NK-92 (cell line): ENCODE measurements around the gene MAJIN.
"Not testable (repeated sequence)": the region's sequence is repeated elsewhere in the genome, so short reads cannot be mapped to it uniquely, and the experiment has no call there.

Experiments
- DNase-seq: peaks from one replicate; lab custom pipeline; 2025; ENCODE audit not compliant: unreplicated experiment; lab: John Stamatoyannopoulos, UW

Gene MAJIN

GRCh38 chr11:64990222-64990923 is 18.5 kb upstream of the MAJIN start:
- no peak for DNase-seq

DNA sequence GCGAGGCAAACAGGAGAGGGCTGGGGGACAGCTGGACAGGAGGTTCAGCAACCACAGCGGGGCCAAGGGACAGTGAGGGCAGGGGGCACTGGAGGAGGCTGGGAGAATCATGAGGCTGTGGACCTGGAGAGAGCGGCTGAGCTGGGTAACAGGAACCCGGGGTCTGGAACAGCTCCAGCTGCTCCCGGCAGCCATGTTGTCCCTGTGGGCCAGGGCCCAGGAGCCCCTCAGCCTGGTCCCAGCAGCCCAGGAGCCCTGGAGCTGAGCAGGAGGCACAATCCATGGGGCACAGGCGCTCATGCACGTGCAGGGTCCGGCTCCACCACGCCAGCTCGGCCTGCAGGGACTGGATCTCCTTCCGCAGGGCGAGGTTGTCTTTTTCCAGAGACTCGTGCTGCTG is 17.5 kb upstream of the MAJIN start:
- DNase-seq = no peak

DNA sequence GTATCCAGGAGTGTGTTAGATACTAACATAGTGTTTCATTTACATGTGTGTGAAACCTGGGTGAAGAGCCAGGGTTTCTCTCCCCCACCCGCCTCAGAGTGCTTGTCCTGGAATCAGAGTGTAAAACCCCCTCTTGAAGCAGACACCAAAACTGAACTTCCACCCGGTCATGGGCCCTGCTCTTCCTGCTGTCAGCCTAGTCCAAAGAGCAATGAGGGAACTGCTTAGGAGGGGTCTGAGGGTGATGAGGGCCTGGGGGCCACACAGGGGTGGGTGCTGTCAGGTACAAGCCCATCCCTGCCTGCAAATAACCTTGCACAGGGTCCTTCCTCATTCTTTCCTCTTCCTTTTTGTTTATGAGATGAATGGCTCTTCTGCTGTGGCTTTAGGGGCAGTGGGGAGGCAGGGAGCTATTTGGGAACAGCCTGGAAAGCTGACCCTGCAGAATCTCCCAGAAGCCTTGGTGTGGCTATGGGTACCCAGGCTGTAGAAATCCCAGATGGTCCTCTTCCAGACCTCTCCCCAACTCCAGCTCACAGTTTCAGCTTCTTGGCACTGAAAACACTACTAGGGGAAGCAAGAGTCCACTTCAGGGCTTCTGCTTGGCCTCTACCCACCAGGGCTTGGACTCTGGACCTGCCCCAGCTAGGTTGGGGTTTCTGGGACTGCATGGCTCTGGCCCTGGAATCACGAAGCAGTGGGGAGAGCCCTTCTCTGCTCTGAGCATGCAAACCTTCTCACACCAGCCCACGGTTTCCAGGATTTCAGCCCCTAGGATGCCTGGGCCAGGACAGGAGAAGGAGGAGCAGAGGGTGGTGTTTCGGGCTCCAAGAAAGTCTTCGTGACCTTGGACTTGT is 16.3 kb upstream of the MAJIN start:
- no peak for DNase-seq

DNA sequence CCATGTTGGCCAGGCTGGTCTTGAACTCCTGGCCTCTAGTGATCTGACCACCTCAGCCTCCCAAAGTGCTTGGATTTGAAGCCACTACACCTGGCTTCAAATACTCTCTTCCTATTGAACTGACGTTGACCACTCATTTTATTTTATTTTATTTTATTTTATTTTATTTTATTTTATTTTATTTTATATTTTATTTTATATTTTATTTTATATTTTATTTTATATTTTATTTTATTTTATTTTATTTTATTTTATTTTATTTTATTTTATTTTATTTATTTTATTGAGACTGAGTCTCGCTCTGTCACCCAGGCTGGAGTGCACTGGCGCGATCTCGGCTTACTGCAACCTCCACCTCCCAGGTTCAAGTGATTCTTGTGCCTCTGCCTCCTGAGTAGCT is 11.4 kb upstream of the MAJIN start:
- DNase-seq = not testable (repeated sequence)

GRCh38 chr11:64976651-64977050 is 4.7 kb upstream of the MAJIN start:
- no peak for DNase-seq

GRCh38 chr11:64974124-64974523 is 2.2 kb upstream of the MAJIN start:
- no peak for DNase-seq

GRCh38 chr11:64970731-64971151 is 1.2 kb downstream of the MAJIN start:
- no peak for DNase-seq

DNA sequence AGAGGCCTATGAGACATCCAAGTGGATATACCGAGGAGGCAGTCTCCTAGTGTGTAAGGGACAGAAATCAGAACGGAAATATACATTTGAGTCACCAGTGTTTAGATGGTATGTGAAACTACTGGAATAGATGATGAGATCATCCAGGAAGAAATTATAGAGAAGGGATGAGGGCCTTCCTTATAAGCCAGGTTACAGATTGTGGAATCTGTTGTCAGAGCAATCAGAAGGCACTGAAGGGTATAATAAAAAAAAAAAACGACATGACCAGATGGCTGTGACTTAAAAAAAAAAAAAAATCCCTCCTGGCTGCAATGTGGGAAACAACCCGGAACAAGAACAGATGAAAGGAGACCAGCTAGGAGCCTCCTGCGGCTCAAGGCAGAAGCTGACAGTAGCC is 2.7 kb downstream of the MAJIN start:
- no peak for DNase-seq

- no peak for DNase-seq
Observed at GRCh38 chr11:64967375-64967774, 4.5 kb downstream of the MAJIN start.

DNA sequence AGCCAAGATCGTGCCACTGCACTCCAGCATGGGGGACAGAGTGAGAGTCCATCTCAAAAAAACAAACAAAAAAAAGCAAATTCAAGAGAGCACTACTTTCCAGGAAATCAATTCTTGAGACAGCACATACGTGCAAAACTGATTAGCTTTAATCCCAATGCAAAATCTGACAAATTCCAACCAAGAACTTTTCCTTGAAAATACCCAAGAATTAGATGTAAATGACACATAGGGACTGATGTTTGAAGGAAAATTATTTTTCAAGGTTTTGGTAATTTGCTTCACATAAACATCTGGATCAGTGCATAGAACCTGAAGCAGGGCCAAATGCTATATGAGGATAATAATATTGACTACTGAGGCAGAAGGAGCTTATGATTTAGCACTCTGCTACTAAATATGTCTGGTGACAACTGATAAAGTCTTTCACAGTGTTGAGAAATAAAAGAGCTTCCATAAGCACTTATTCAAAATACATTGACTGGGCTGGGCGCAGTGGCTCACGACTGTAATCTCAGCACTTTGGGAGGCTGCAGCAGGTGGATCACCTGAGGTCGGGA is 8.8 kb downstream of the MAJIN start:
- no peak for DNase-seq

DNA sequence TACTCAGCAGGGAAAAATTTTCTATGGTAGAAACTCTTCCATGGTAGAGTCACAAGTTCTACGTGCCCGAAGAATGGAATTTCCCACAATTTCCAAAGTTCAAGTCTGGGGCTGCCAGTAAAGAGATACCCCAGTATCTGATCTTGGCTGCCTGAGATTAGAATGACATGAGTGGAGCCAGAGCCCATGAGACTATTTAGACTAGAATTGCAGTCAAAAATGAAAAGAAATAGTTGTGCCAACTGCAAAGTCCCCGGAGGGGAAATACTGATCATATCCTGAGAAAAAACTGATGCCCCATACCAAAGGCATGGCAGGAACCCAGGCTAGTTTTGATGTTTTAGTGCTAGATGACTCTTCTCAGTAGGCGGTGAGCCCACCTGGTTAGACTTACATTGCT is 11.2 kb downstream of the MAJIN start:
- DNase-seq = no peak

- DNase-seq = no peak
Observed at GRCh38 chr11:64959498-64959897, 12.4 kb downstream of the MAJIN start.

- DNase-seq = no peak
Observed at GRCh38 chr11:64954201-64954600, 17.7 kb downstream of the MAJIN start.

GRCh38 chr11:64951529-64951928 is 20.4 kb downstream of the MAJIN start:
- DNase-seq = no peak

- DNase-seq = no peak
Observed at GRCh38 chr11:64947208-64947814, 24.6 kb downstream of the MAJIN start.

DNA sequence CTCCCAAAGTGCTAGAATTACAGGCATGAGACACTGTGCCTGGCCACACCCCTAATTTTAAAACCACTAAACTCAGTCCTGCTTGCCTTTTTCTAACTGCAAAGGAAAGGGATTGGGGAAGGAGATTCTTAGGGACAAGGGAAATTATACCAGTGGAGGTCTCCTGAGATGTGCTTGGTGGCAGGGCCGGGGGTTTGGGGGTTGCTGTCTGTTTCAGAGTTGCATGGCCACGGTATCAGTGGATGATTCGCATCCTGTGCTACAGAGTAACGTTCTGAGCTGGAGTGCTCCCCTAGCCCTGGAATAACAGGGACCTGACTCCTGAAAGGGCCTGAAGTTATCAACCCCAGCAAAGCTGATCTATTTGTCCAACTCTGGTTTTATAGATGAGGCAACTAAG is 35.4 kb downstream of the MAJIN start:
- no peak for DNase-seq

DNA sequence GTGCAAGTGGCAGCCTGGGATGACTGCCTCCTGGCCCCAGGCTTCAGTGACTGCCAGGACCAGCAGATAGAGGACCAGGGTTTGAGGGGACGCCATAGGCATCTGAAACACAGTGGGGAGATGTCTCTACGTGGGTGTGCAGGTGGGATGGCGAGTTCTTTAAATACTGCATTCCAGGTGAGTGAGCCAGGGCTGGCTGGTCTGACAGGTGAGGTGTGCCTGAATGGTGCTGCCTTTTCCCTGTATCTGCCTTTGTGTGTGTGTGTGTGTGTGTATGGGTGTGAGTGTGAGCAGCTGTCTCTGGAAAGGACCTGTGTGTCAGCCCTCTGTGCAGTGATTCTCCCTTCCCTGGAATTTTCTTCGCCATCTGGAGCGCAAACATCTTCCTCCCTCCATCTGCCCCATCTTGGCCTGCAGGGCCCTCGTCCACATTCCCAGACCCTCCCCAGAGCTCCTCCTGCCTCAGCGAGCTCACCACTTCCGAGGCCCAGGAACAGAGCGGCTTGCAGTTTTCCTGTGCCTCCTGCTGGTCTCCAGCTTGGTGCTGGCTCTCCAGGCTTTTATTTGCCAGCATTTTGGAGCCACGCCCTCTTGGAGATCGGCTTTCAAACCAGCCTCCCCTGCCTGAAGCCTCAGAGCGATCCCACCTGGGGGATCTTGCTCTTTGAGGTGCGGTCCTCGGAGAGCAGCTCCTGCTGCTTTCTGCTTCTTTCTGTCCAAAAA is 36.4 kb downstream of the MAJIN start, which contains the start of gene GPHA2:
Gene GPHA2 (minus strand): TSS at position 535 of the 723 bp plus-strand sequence. CDS start 433 bp downstream, at position 102.
- DNase-seq = no peak

DNA sequence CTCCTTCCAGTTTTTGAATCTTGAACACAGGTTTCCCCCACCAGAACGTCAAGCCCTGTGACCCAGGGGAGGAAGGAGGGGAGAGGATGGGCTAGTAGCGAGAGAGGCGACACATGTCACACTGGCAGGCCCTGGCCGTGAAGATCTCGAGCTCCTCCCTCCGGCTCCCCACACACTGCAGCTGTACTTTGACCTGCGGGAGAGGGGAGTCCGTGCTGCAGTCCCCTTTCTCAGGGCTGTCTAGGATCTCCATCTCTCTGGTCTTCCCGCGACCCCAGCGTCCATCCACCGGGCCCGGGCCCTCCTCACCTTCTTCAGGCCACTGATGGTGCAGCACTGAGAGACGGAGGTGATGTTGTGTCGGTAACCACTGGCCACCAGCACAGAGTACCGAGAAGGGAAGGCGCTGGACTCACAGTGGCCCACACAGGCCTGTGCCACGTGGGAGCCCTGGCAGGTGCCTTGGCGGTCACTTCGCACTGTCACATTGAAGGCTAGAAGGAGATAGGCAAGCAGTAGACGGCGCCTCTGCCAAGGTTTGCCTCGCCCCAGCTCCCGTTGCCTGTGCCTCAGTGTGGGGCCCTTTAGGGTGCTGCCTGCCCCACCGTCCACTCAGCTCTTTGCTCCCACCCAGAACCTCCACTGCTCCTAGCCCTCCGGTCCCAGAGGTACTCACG is 37.1 kb downstream of the MAJIN start:
- DNase-seq = no peak

GRCh38 chr11:64933935-64934681 is 37.8 kb downstream of the MAJIN start:
- DNase-seq = no peak
